CD4-positive, alpha-beta T cell (primary cell): Measurements from ENCODE around the gene TMEM144. TPM values are rescaled to one million over a fixed set of nuclear protein-coding genes. Genes with fewer than 3 reads are reported as not detected.
"Not testable (repeated sequence)": the region's sequence is repeated elsewhere in the genome, so short reads cannot be mapped to it uniquely, and the experiment has no call there.

Source experiments
- ATAC-seq: fragments of 200-7000 bp; cut with Tn5 transposase; one replicate; pipeline ENCODE4 v1.10.0; 2022; ENCODE audit warnings: mild to moderate bottlenecking; ENCODE audit not compliant: poor library complexity
- CTCF ChIA-PET: fragments of 350-600 bp; sonication (Branson Sonifier 250); formaldehyde crosslinking; loops from one replicate; lab custom pipeline; 2021; ENCODE audit warnings: antibody characterized with exemption, inconsistent platforms; lab: Charles Lee
- POLR2A ChIA-PET: fragments of 350-600 bp; sonication (Branson Sonifier 250); formaldehyde crosslinking; loops from one replicate; lab custom pipeline; 2021; ENCODE audit warnings: antibody characterized with exemption, inconsistent platforms; lab: Charles Lee
- DNase-seq, 14 experiments: peaks; one replicate each; pipeline ENCODE4 v3.0.0-alpha.2; 2013 to 2020; ENCODE audit warnings: mixed read lengths in 2 of 14
- H3K27ac ChIP-seq, 2 donors: one replicate each; pipeline versions ENCODE4 v1.5.1 to v1.7.0; 2013; ENCODE audit warnings: low read length in 2 of 2, low read depth in 1 of 2, mild to moderate bottlenecking in 1 of 2
- H3K27me3 ChIP-seq, 2 experiments: 1 replicate in 1 of 2; 2 replicates in 1 of 2; pipeline versions ENCODE4 v1.6.1 to v1.7.0; 2013; ENCODE audit warnings: low read length in 2 of 2, control low read depth in 1 of 2, mild to moderate bottlenecking in 1 of 2, moderate library complexity in 1 of 2; ENCODE audit not compliant: insufficient read depth in 2 of 2, control insufficient read depth in 1 of 2
- H3K36me3 ChIP-seq: one replicate; pipeline ENCODE4 v1.6.1; 2013; ENCODE audit warnings: low read length, control low read depth; ENCODE audit not compliant: insufficient read depth
- H3K4me1 ChIP-seq: one replicate; pipeline ENCODE4 v1.6.1; 2013; ENCODE audit warnings: low read length, control low read depth; ENCODE audit not compliant: insufficient read depth
- H3K4me3 ChIP-seq: one replicate; pipeline ENCODE4 v1.5.1; 2013; ENCODE audit warnings: mild to moderate bottlenecking, low read length, moderate library complexity
- H3K9me3 ChIP-seq, 2 experiments: 1 replicate in 1 of 2; 2 replicates in 1 of 2; pipeline versions ENCODE4 v1.6.1 to v1.7.0; 2013; ENCODE audit warnings: low read length in 2 of 2, mild to moderate bottlenecking in 2 of 2, control low read depth in 1 of 2, moderate library complexity in 1 of 2; ENCODE audit not compliant: control insufficient read depth in 1 of 2, insufficient read depth in 1 of 2
- H3K27ac Mint-ChIP-seq: one replicate; pipeline ENCODE4 v1.8.0; 2020; ENCODE audit warnings: mixed read lengths
- H3K27me3 Mint-ChIP-seq: one replicate; pipeline ENCODE4 v1.8.0; 2021; ENCODE audit warnings: mixed read lengths
- H3K36me3 Mint-ChIP-seq: one replicate; pipeline ENCODE4 v1.8.0; 2021; ENCODE audit warnings: low read depth, mixed read lengths
- H3K4me1 Mint-ChIP-seq: one replicate; pipeline ENCODE4 v1.8.0; 2021; ENCODE audit warnings: low read depth, mixed read lengths
- H3K4me3 Mint-ChIP-seq: one replicate; pipeline ENCODE4 v1.8.0; 2020; ENCODE audit warnings: mild to moderate bottlenecking, mixed read lengths
- H3K9me3 Mint-ChIP-seq: one replicate; pipeline ENCODE4 v1.8.0; 2020; ENCODE audit warnings: mixed read lengths
- CTCF ChIP-seq: fragments of 200-600 bp; IDR thresholded peaks from one replicate; pipeline ENCODE4 v1.8.0; 2022; ENCODE audit warnings: antibody characterized with exemption, mild to moderate bottlenecking
- intact Hi-C, 2 experiments: fragments of 100-400 bp; cut with DNase I in 1 of 2; cut with micrococcal nuclease in 1 of 2; formaldehyde crosslinking; loops; one replicate each; pipeline versions ENCODE4 v1.15.1 to v1.9.0; 2023 to 2025; cut with DNase I, micrococcal nuclease
- total RNA-seq, 174 experiments: library from RNA in 2 of 174; stranded (reverse) in 2 of 174; gene quantifications; one replicate each; pipeline ENCODE4 v1.2.3 and lab custom pipeline; 2021 to 2026

The TMEM144 gene
- total RNA-seq, 2 experiments from 2014 or later, result 0.45 TPM; not detected in 1

- H3K36me3 ChIP-seq, result no peaks in the 10 kb centered on the region
- Mint-ChIP-seq H3K4me1 (no peaks in the 10 kb centered on the region), H3K27ac (no peak overlapping the region), H3K36me3 (no peaks in the 10 kb centered on the region), H3K9me3 (no peaks in the 10 kb centered on the region), H3K4me3 (no peak overlapping the region), H3K27me3 (peaks cover 15% of the 10 kb centered on the region)
- intact Hi-C loops, result no loop called here
- DNase-seq (no peak), ATAC-seq (no peak)
- no peaks in the 10 kb centered on the region for H3K4me1 ChIP-seq
- H3K9me3 ChIP-seq, result no peaks in the 10 kb centered on the region
- no peak overlapping the region for H3K4me3 ChIP-seq
- POLR2A ChIA-PET, result no interaction called here
- TF ChIP-seq CTCF, result no peak
- H3K27ac ChIP-seq, result no peak overlapping the region
- CTCF ChIA-PET, result no interaction called here
- peaks cover 0 to 4% of the 10 kb centered on the region in 2 experiments for H3K27me3 ChIP-seq
Measured at GRCh38 chr4:158268553-158268952, 58.3 kb downstream of the TMEM144 start.

- no peak overlapping the region for H3K4me3 Mint-ChIP-seq
- POLR2A ChIA-PET, result no interaction called here
- intact Hi-C loops, result no loop called here
Measured at GRCh38 chr4:158274636-158275035, 64.3 kb downstream of the TMEM144 start.

GRCh38 chr4:158277558-158277957 is 67.3 kb downstream of the TMEM144 start:
- Histone ChIP-seq H3K4me1 (no peaks in the 10 kb centered on the region), H3K9me3 (no peaks in the 10 kb centered on the region), H3K27me3 (no peaks in the 10 kb centered on the region), H3K4me3 (no peak overlapping the region), H3K36me3 (no peaks in the 10 kb centered on the region), H3K27ac (no peak overlapping the region)
- H3K4me3 Mint-ChIP-seq, result no peak overlapping the region
- no peaks in the 10 kb centered on the region for H3K9me3 Mint-ChIP-seq
- ATAC-seq (no peak), DNase-seq (no peak)
- no peak overlapping the region for H3K27ac Mint-ChIP-seq
- ChIA-PET POLR2A (no interaction called here), CTCF (no interaction called here)
- peaks cover 8% of the 10 kb centered on the region for H3K27me3 Mint-ChIP-seq
- H3K4me1 Mint-ChIP-seq, result no peaks in the 10 kb centered on the region
- intact Hi-C loops, result no loop called here
- no peaks in the 10 kb centered on the region for H3K36me3 Mint-ChIP-seq
- TF ChIP-seq CTCF, result no peak

More at GRCh38 chr4:158274636-158275035, 64.3 kb downstream of the TMEM144 start:
- Histone ChIP-seq H3K27ac (no peak overlapping the region), H3K36me3 (no peaks in the 10 kb centered on the region), H3K4me3 (no peak overlapping the region), H3K27me3 (no peaks in the 10 kb centered on the region), H3K9me3 (no peaks in the 10 kb centered on the region), H3K4me1 (no peaks in the 10 kb centered on the region)
- no peaks in the 10 kb centered on the region for H3K36me3 Mint-ChIP-seq
- peaks cover 11% of the 10 kb centered on the region for H3K27me3 Mint-ChIP-seq
- no peak for TF ChIP-seq CTCF
- CTCF ChIA-PET, result no interaction called here
- H3K9me3 Mint-ChIP-seq, result no peaks in the 10 kb centered on the region
- no peak overlapping the region for H3K27ac Mint-ChIP-seq
- no peaks in the 10 kb centered on the region for H3K4me1 Mint-ChIP-seq
- DNase-seq, result no peak
- ATAC-seq, result no peak

GRCh38 chr4:158279052-158279451 is 68.8 kb downstream of the TMEM144 start:
- H3K4me3 Mint-ChIP-seq, H3K27me3 Mint-ChIP-seq, DNase-seq, H3K27ac Mint-ChIP-seq, H3K27me3 ChIP-seq, H3K4me1 ChIP-seq, H3K4me3 ChIP-seq, ATAC-seq, H3K36me3 ChIP-seq, intact Hi-C loops, H3K4me1 Mint-ChIP-seq, POLR2A ChIA-PET, H3K27ac ChIP-seq, H3K9me3 ChIP-seq, CTCF ChIA-PET, H3K9me3 Mint-ChIP-seq, H3K36me3 Mint-ChIP-seq: not testable (repeated sequence)
